Measurements from ENCODE around the gene CLDND2.
A peak's percentile ranks its signal among the peaks of the same experiment; 100 is the strongest.

CLDND2 gene

DNA sequence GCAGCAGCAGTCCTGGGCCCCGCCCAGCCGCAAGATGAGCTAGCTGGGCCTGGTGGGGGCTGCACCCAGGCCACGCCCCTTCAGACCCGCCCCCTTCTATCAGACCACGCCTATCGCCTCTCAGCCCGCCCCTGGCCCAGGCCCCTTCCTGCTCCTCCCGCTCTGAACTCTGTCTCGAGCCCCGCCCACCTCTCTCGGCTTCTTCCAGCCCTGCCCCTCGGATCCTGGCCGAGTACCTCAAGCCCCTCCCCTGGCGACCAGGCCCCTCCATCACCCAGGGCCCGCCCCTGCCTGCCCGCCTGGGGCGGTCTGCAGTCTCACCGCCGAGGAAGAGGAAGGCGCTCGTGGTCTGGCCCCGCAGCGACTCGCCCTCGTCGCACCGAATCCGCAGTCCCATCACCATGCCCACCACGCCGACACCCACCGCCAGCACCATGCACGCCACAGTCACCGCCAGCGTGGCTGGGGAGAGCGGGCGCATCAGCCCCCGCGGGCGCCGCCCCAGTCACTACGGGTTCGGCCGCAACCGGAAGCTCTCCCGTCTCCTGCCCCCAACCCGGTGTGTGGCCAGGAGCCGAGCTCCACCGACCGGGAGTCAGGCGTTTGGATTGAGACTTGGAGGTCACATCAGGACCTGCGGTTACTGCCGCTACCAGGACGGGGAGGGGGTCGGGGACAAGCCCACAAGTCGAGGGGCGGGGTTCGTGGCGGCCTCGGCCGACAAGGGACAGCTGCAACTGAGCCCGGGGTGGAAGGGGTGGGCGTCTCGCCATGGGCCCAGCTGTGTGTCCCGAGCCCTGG is 1.0 kb downstream of the CLDND2 start:
- CTCF ChIA-PET, result no interaction called here
- POLR2A ChIA-PET, result interaction anchor here (0.6 to 1.7 kb wide), 15 partner anchors 9 to 226 kb away, joined by 3 to 40 read pairs (median 4); partner anchors contain the start of genes C19orf84, SIGLEC10 and VSIG10L
- DNase-seq (ENCODE audit: extremely low spot score), result peak; percentile 96
- TF ChIP-seq L3MBTL2 (conservative IDR thresholded peaks at IDR 0.05) (peak; percentile 73), SUZ12 (IDR thresholded peaks at IDR 0.05) (no peak)

DNA sequence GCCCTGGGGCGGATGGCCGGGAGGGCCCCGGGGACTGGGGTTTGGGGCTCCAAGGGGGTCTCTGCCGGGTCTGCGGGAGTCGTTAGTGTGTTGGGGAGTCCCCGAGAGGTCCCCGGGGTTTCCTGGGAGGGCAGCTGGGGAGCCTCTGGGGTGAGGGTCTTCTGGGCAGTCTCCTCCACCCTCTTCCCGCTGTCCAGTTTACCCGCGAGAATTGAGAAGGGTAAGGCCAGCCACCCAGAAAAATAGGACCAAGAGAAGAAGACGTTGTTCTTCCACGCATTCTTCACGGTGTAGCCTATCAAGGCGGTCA is 1.6 kb downstream of the CLDND2 start:
- ChIA-PET POLR2A (interaction anchor here (0.6 to 1.7 kb wide), 11 partner anchors 8 to 226 kb away, joined by 3 to 40 read pairs (median 4); partner anchors contain the start of genes C19orf84, SIGLEC10 and VSIG10L), CTCF (no interaction called here)
- no peak for DNase-seq (ENCODE audit: extremely low spot score)
- TF ChIP-seq CTBP1 (IDR thresholded peaks at IDR 0.05; ENCODE audit: borderline replicate concordance), result no peak
- TF ChIP-seq FOXM1 (IDR thresholded peaks at IDR 0.05; ENCODE audit: borderline replicate concordance), result no peak
- TF ChIP-seq LEF1 (IDR thresholded peaks at IDR 0.05; ENCODE audit: borderline replicate concordance), result no peak
- no peak for TF ChIP-seq L3MBTL2 (conservative IDR thresholded peaks at IDR 0.05)
- no peak for TF ChIP-seq HDGF (IDR thresholded peaks at IDR 0.05; ENCODE audit: borderline replicate concordance)
- TF ChIP-seq SP1 (IDR thresholded peaks at IDR 0.05), result no peak
- no peak for TF ChIP-seq BHLHE40 (IDR thresholded peaks at IDR 0.05; ENCODE audit: borderline replicate concordance)
- no peak for TF ChIP-seq ARNT (IDR thresholded peaks at IDR 0.05)
- TF ChIP-seq ELF4 (IDR thresholded peaks at IDR 0.05), result no peak
- TF ChIP-seq SUZ12 (IDR thresholded peaks at IDR 0.05), result no peak
- TF ChIP-seq, protein P1, sequence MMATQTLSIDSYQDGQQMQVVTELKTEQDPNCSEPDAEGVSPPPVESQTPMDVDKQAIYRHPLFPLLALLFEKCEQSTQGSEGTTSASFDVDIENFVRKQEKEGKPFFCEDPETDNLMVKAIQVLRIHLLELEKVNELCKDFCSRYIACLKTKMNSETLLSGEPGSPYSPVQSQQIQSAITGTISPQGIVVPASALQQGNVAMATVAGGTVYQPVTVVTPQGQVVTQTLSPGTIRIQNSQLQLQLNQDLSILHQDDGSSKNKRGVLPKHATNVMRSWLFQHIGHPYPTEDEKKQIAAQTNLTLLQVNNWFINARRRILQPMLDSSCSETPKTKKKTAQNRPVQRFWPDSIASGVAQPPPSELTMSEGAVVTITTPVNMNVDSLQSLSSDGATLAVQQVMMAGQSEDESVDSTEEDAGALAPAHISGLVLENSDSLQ (IDR thresholded peaks at IDR 0.05), result no peak
- no peak for TF ChIP-seq FOXA1 (IDR thresholded peaks at IDR 0.05)
- no peak for TF ChIP-seq ZNF384 (IDR thresholded peaks at IDR 0.05)
- no peak for TF ChIP-seq NFRKB (IDR thresholded peaks at IDR 0.05)
- no peak for TF ChIP-seq TARDBP (IDR thresholded peaks at IDR 0.05)
- TF ChIP-seq FOXK2 (IDR thresholded peaks at IDR 0.05), result no peak

DNA sequence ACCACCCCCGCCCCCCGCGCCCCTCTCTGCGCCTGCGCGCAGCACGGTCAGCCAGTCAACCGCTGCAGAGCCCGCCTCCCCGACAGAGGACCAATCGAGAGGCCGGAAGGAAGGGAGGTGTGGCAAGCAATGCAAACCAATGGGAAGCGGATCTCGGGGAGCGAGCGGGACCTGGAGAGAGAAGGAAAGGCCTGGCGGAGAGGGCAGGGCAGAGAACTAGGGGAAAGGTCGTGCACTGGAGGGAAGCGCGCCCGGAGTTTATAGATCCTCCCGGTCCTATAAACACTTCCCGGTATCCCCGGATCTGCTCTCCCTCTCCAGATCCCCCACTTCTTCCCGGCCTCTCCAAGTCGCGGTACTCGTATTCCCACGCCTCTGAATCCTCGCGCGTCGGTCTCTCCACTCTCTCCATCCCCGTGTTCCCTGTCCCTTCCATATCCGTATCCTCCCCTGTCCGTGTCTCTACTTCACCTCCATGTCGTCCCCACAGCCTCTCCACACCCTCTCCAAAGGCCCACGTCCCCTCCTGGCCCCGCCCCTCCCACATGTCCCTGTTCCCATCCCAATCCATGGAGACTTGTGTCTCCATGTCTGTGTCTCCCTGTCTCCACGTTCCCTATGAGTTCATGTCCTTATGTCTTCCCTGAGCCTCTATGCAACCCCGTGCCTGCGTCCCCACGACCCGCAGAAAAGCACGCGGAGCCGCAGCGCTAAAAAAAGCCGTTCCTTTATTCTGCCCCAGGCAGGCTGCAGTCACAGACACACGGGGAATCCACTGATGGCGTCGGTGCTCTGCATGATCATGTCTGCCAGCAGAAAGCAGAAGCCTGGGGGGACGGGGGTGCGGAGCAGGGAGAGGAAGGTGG is 2.2 kb downstream of the CLDND2 start:
- ChIA-PET CTCF (interaction anchor here (1.5 kb wide), 1 partner anchor 27 kb away, joined by 6 read pairs; no protein-coding TSS in a partner anchor), POLR2A (interaction anchor here (1.0 to 1.7 kb wide), 12 partner anchors 10 to 227 kb away, joined by 3 to 40 read pairs (median 6); partner anchors contain the start of genes C19orf84, SIGLEC10 and VSIG10L)
- TF ChIP-seq FOXA1 (IDR thresholded peaks at IDR 0.05), result no peak
- peak; percentile 58; the same call in 1 of the 2 replicates for TF ChIP-seq L3MBTL2 (conservative IDR thresholded peaks at IDR 0.05)
- TF ChIP-seq TARDBP (IDR thresholded peaks at IDR 0.05), result no peak
- TF ChIP-seq ELF4 (IDR thresholded peaks at IDR 0.05), result no peak
- TF ChIP-seq, protein P1 (IDR thresholded peaks at IDR 0.05), result no peak; the same call in none of the 2 replicates
- no peak for TF ChIP-seq SUZ12 (IDR thresholded peaks at IDR 0.05)
- TF ChIP-seq HDGF (IDR thresholded peaks at IDR 0.05; ENCODE audit: borderline replicate concordance), result no peak
- TF ChIP-seq ARNT (IDR thresholded peaks at IDR 0.05), result no peak
- peak; percentile 93 for DNase-seq (ENCODE audit: extremely low spot score)

DNA sequence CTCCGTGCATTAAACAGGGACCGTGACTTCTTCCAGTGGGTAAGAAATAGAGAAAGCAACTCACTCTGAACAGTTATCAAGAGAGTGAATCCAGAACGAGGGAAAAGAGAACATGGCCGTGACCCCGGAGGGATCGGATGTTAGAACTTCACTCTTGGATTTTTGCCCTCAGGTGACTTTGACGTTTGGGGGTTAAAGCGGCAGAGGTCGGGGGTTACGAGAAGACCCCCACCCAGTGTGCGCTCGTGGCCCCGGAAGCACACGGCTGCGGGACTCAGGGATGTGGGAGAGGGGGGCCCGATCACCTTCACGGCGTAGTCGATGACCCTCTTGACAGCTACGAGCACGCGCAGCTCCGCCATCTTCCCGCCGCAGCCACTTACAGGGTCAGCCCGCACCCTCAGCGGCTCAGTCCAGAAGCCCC is 2.8 kb downstream of the CLDND2 start, which contains the start of gene ETFB:
Gene ETFB (minus strand): TSS at position 424 of the 424 bp plus-strand sequence. CDS start 62 bp downstream, at position 362.
- ChIA-PET POLR2A (interaction anchor here (0.9 to 1.5 kb wide), 7 partner anchors 9 to 32 kb away, joined by 3 to 15 read pairs (median 5); partner anchors contain the start of gene VSIG10L), CTCF (interaction anchor here (1.5 kb wide), 1 partner anchor 27 kb away, joined by 6 read pairs; no protein-coding TSS in a partner anchor)
- DNase-seq (ENCODE audit: extremely low spot score), result no peak
- TF ChIP-seq FOXM1 (IDR thresholded peaks at IDR 0.05; ENCODE audit: borderline replicate concordance) (no peak), L3MBTL2 (conservative IDR thresholded peaks at IDR 0.05) (peak; percentile 65), TARDBP (IDR thresholded peaks at IDR 0.05) (no peak), ZNF384 (IDR thresholded peaks at IDR 0.05) (no peak), LEF1 (IDR thresholded peaks at IDR 0.05; ENCODE audit: borderline replicate concordance) (no peak), FOXK2 (IDR thresholded peaks at IDR 0.05) (no peak)

DNA sequence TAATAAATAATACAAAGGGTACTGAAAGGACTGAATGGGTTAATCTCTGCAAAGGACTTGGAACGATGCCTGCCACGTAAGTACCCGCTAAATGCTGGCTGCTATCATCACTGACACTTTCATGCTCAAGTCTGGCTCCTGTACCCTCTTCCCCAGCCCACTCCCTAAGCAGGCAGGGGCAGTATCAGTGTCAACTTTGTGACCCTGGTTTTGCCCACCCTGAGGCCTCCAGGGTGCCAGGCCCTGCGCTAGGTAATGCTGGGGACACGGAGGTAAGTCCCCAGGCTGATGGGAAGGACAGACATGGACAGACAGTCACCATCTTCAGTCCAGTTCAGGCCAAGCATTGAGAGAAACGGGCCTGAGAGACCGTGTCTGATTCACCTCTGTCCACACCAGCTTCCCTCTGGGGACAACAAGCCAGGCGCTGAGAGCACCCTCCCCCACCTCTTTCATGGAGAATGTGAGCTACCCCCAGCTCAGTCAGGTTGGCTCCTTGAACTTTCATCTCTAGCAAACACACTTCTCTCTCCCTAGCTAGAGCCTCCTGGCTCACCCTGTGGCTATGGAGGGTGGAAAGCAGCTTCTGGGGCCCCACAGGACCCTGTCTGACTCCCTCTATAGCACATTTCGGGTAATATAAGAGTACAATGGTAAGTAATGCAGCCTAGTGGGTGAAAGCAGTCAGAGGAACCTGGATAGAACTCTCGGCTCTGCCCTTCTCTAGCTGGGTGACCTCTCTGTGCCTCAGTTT is 3.4 kb downstream of the CLDND2 start:
- no peak for DNase-seq (ENCODE audit: extremely low spot score)
- TF ChIP-seq CTBP1 (IDR thresholded peaks at IDR 0.05; ENCODE audit: borderline replicate concordance), result no peak
- TF ChIP-seq, protein P1 (IDR thresholded peaks at IDR 0.05), result no peak
- no peak for TF ChIP-seq ZNF384 (IDR thresholded peaks at IDR 0.05)
- TF ChIP-seq NFRKB (IDR thresholded peaks at IDR 0.05), result no peak
- TF ChIP-seq ARNT (IDR thresholded peaks at IDR 0.05), result no peak
- TF ChIP-seq ELF4 (IDR thresholded peaks at IDR 0.05), result no peak
- TF ChIP-seq FOXM1 (IDR thresholded peaks at IDR 0.05; ENCODE audit: borderline replicate concordance), result no peak
- TF ChIP-seq BHLHE40 (IDR thresholded peaks at IDR 0.05; ENCODE audit: borderline replicate concordance), result no peak
- no peak for TF ChIP-seq TARDBP (IDR thresholded peaks at IDR 0.05)
- no peak for TF ChIP-seq LEF1 (IDR thresholded peaks at IDR 0.05; ENCODE audit: borderline replicate concordance)
- no peak for TF ChIP-seq L3MBTL2 (conservative IDR thresholded peaks at IDR 0.05)
- no peak for TF ChIP-seq HDGF (IDR thresholded peaks at IDR 0.05; ENCODE audit: borderline replicate concordance)
- no peak for TF ChIP-seq SP1 (IDR thresholded peaks at IDR 0.05)
- no peak for TF ChIP-seq FOXK2 (IDR thresholded peaks at IDR 0.05)
- CTCF ChIA-PET, result interaction anchor here (1.5 kb wide), 1 partner anchor 26 kb away, joined by 6 read pairs; no protein-coding TSS in a partner anchor
- POLR2A ChIA-PET, result interaction anchor here (0.7 to 1.5 kb wide), 8 partner anchors 8 to 32 kb away, joined by 3 to 15 read pairs (median 5); partner anchors contain the start of gene VSIG10L
